ENCODE results near the gene USH1C. TPM values are rescaled to one million over a fixed set of nuclear protein-coding genes. Genes with fewer than 3 reads are reported as not detected.

Gene USH1C
- total and polyA plus RNA-seq, 4 donors, result 0.09 to 1.3 (median 0.75) TPM

DNA sequence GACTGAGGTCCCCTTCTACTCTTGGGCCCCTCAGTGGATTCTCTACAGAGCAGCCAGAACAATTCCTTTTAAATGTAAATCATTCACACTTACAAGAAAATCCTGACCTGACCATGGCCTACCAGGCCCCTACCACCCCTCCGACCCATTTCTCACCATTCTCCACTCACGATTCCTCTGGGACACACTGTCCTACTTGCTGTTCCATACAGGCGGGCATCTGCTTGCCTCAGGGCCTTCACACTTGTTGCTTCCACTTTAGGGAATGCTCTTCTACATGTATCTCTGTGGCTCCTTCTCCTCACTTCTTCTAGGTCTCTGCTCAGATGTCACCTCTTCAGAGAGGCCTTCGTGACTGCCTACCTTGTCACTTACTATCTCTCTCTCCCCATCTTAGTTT lies 3.4 kb downstream of the USH1C start:
- TF ChIP-seq RXRA (IDR thresholded peaks at IDR 0.05), result no peak
- TF ChIP-seq HNF4A (conservative IDR thresholded peaks at IDR 0.05), result no peak
- no peak for TF ChIP-seq REST (IDR thresholded peaks at IDR 0.05)
- TF ChIP-seq GABPA (IDR thresholded peaks at IDR 0.05 in 1 of 2, conservative IDR thresholded peaks at IDR 0.05 in 1 of 2), result no peak
- TF ChIP-seq CTCF (IDR thresholded peaks at IDR 0.05; ENCODE audit: low read depth, low read length, missing input control), result no peak
- Histone ChIP-seq H3K9me3 (ENCODE audit: control insufficient read depth in 4 of 4, low read length in 3 of 4) (no peaks in the 10 kb centered on the region), H3K9ac (ENCODE audit: low read depth in 1 of 2, low read length in 2 of 2) (no peak overlapping the region), H3K36me3 (ENCODE audit: control insufficient read depth in 4 of 4, insufficient read depth in 3 of 4, low read depth in 1 of 4, low read length in 3 of 4) (no peaks in the 10 kb centered on the region), H3K27ac (ENCODE audit: low read depth in 1 of 2, low read length in 2 of 2) (no peak overlapping the region), H3K27me3 (ENCODE audit: control insufficient read depth in 4 of 4, insufficient read depth in 4 of 4, low read length in 3 of 4) (no peaks in the 10 kb centered on the region), H3K4me1 (ENCODE audit: control insufficient read depth in 4 of 4, insufficient read depth in 4 of 4, low read length in 3 of 4) (no peaks in the 10 kb centered on the region), H3K4me3 (ENCODE audit: low read depth in 1 of 3, low read length in 3 of 3) (no peak overlapping the region)
- DNase-seq (ENCODE audit: low spot score), result no peak
- 78% methylated on average over 4 of the region's 4 CpGs for WGBS

GRCh38 chr11:17538731-17539130 lies 5.5 kb downstream of the USH1C start:
- Histone ChIP-seq H3K27ac (ENCODE audit: low read depth in 1 of 2, low read length in 2 of 2) (no peak overlapping the region), H3K4me1 (ENCODE audit: control insufficient read depth in 4 of 4, insufficient read depth in 4 of 4, low read length in 3 of 4) (no peaks in the 10 kb centered on the region), H3K27me3 (ENCODE audit: control insufficient read depth in 4 of 4, insufficient read depth in 4 of 4, low read length in 3 of 4) (no peaks in the 10 kb centered on the region), H3K36me3 (ENCODE audit: control insufficient read depth in 4 of 4, insufficient read depth in 3 of 4, low read depth in 1 of 4, low read length in 3 of 4) (no peaks in the 10 kb centered on the region), H3K9ac (ENCODE audit: low read depth in 1 of 2, low read length in 2 of 2) (no peak overlapping the region), H3K9me3 (ENCODE audit: control insufficient read depth in 4 of 4, low read length in 3 of 4) (no peaks in the 10 kb centered on the region), H3K4me3 (ENCODE audit: low read depth in 1 of 3, low read length in 3 of 3) (no peak overlapping the region)
- TF ChIP-seq TAF1 (conservative IDR thresholded peaks at IDR 0.05) (no peak), HNF4G (IDR thresholded peaks at IDR 0.05) (no peak), NR2F2 (IDR thresholded peaks at IDR 0.05) (no peak), REST (IDR thresholded peaks at IDR 0.05) (no peak), HNF4A (conservative IDR thresholded peaks at IDR 0.05) (no peak), RXRA (IDR thresholded peaks at IDR 0.05) (no peak)
- DNase-seq (ENCODE audit: low spot score), result no peak
- WGBS, result 76% methylated on average over 3 of the region's 3 CpGs
